Glutamatergic neuron (in vitro differentiated cells): ENCODE measurements around the gene ERCC6L2. TPM values are rescaled to one million over a fixed set of nuclear protein-coding genes. Genes with fewer than 3 reads are reported as not detected.

Source experiments
- DNase-seq: peaks from one replicate; pipeline ENCODE4 v3.0.0; 2022
- H3K27ac Mint-ChIP-seq: one replicate; pipeline ENCODE4 v1.8.0; 2020; ENCODE audit warnings: mild to moderate bottlenecking, mixed read lengths, inconsistent platforms; ENCODE audit not compliant: unreplicated experiment
- H3K27me3 Mint-ChIP-seq: one replicate; pipeline ENCODE4 v1.8.0; 2020; ENCODE audit warnings: mild to moderate bottlenecking, moderate library complexity, mixed read lengths, inconsistent platforms; ENCODE audit not compliant: unreplicated experiment
- H3K36me3 Mint-ChIP-seq: one replicate; pipeline ENCODE4 v1.8.0; 2020; ENCODE audit warnings: mild to moderate bottlenecking, mixed read lengths, inconsistent platforms; ENCODE audit not compliant: unreplicated experiment
- H3K4me1 Mint-ChIP-seq: one replicate; pipeline ENCODE4 v1.8.0; 2020; ENCODE audit warnings: mild to moderate bottlenecking, low read depth, mixed read lengths, inconsistent platforms; ENCODE audit not compliant: unreplicated experiment
- H3K4me3 Mint-ChIP-seq: one replicate; pipeline ENCODE4 v1.8.0; 2020; ENCODE audit warnings: mild to moderate bottlenecking, mixed read lengths, inconsistent platforms; ENCODE audit not compliant: unreplicated experiment
- H3K9me3 Mint-ChIP-seq: one replicate; pipeline ENCODE4 v1.8.0; 2020; ENCODE audit warnings: mild to moderate bottlenecking, moderate library complexity, mixed read lengths, inconsistent platforms; ENCODE audit not compliant: unreplicated experiment
- CTCF ChIP-seq: fragments of 200-600 bp; sonication (generic); IDR thresholded peaks from one replicate; pipeline ENCODE4 v1.5.0; 2021; ENCODE audit not compliant: partially characterized antibody, unreplicated experiment
- total RNA-seq: library from RNA; stranded (reverse); fragmentation: NEBNext Ultra II Directional; extraction: Animal tissue kit (Norgen Biotek cat#: 25700); gene quantifications from one replicate; pipeline ENCODE4 v1.2.1, GENCODE V29; 2021; ENCODE audit not compliant: unreplicated experiment

Gene ERCC6L2
- total RNA-seq, 1 donor from 2014 or later = 51.3 TPM

GRCh38 chr9:95970317-95970716 is 94.8 kb downstream of the ERCC6L2 start:
- H3K36me3 Mint-ChIP-seq = peaks cover 16% of the 10 kb centered on the region
- no peak for TF ChIP-seq CTCF
- H3K4me1 Mint-ChIP-seq = no peaks in the 10 kb centered on the region
- DNase-seq = no peak
- peaks cover 5% of the 10 kb centered on the region for H3K27me3 Mint-ChIP-seq
- no peaks in the 10 kb centered on the region for H3K9me3 Mint-ChIP-seq
- H3K27ac Mint-ChIP-seq = no peak overlapping the region
- no peak overlapping the region for H3K4me3 Mint-ChIP-seq

GRCh38 chr9:95971815-95972214 is 96.3 kb downstream of the ERCC6L2 start:
- TF ChIP-seq CTCF = no peak
- H3K4me1 Mint-ChIP-seq = no peaks in the 10 kb centered on the region
- no peaks in the 10 kb centered on the region for H3K9me3 Mint-ChIP-seq
- peaks cover 5% of the 10 kb centered on the region for H3K27me3 Mint-ChIP-seq
- H3K27ac Mint-ChIP-seq = no peak overlapping the region
- peaks cover 16% of the 10 kb centered on the region for H3K36me3 Mint-ChIP-seq
- no peak for DNase-seq
- no peak overlapping the region for H3K4me3 Mint-ChIP-seq

GRCh38 chr9:95974389-95974788 is 98.9 kb downstream of the ERCC6L2 start:
- H3K36me3 Mint-ChIP-seq = peaks cover 13% of the 10 kb centered on the region
- no peak overlapping the region for H3K4me3 Mint-ChIP-seq
- no peak for TF ChIP-seq CTCF
- no peak overlapping the region for H3K27ac Mint-ChIP-seq
- peaks cover 2% of the 10 kb centered on the region for H3K27me3 Mint-ChIP-seq
- no peaks in the 10 kb centered on the region for H3K4me1 Mint-ChIP-seq
- no peak for DNase-seq
- no peaks in the 10 kb centered on the region for H3K9me3 Mint-ChIP-seq

- DNase-seq = no peak
- no peaks in the 10 kb centered on the region for H3K9me3 Mint-ChIP-seq
- no peak for TF ChIP-seq CTCF
- H3K27me3 Mint-ChIP-seq = peaks cover 2% of the 10 kb centered on the region
- H3K4me3 Mint-ChIP-seq = no peak overlapping the region
- peaks cover 11% of the 10 kb centered on the region for H3K36me3 Mint-ChIP-seq
- H3K4me1 Mint-ChIP-seq = peaks cover 23% of the 10 kb centered on the region
- H3K27ac Mint-ChIP-seq = no peak overlapping the region
Observed at GRCh38 chr9:95977371-95977770, 101.9 kb downstream of the ERCC6L2 start.

- H3K9me3 Mint-ChIP-seq = no peaks in the 10 kb centered on the region
- H3K27ac Mint-ChIP-seq = no peak overlapping the region
Observed at GRCh38 chr9:95978106-95978505, 102.6 kb downstream of the ERCC6L2 start.

More at GRCh38 chr9:95978106-95978505, 102.6 kb downstream of the ERCC6L2 start:
- Mint-ChIP-seq H3K4me1 (peaks cover 24% of the 10 kb centered on the region), H3K27me3 (peaks cover 2% of the 10 kb centered on the region), H3K36me3 (peaks cover 4% of the 10 kb centered on the region), H3K4me3 (no peak overlapping the region)
- no peak for TF ChIP-seq CTCF
- no peak for DNase-seq
